ENCODE measurements around the gene FCN2.

FCN2 gene

GRCh38 chr9:134889386-134890154 is 9.0 kb downstream of the FCN2 start:
- no peak for DNase-seq

- no peak for DNase-seq
Measured at GRCh38 chr9:134890155-134890495, 9.5 kb downstream of the FCN2 start.

- DNase-seq: no peak
Measured at GRCh38 chr9:134891053-134891452, 10.4 kb downstream of the FCN2 start.

GRCh38 chr9:134891713-134892112 is 11.1 kb downstream of the FCN2 start:
- DNase-seq: no peak

- DNase-seq: no peak
Measured at GRCh38 chr9:134892221-134892620, 11.6 kb downstream of the FCN2 start.

- DNase-seq: no peak
Measured at GRCh38 chr9:134892820-134893420, 12.3 kb downstream of the FCN2 start.

GRCh38 chr9:134894136-134894860 is 13.7 kb downstream of the FCN2 start:
- no peak for DNase-seq

- DNase-seq: no peak
Measured at GRCh38 chr9:134895097-134895496, 14.5 kb downstream of the FCN2 start.

- no peak for DNase-seq
Measured at GRCh38 chr9:134895567-134895907, 14.9 kb downstream of the FCN2 start.

- peak; percentile 53 for DNase-seq
Measured at GRCh38 chr9:134895908-134896833, 15.6 kb downstream of the FCN2 start.

GRCh38 chr9:134896834-134897583 is 16.4 kb downstream of the FCN2 start:
- DNase-seq: no peak

- DNase-seq: no peak
Measured at GRCh38 chr9:134897584-134898170, 17.1 kb downstream of the FCN2 start.

- no peak for DNase-seq
Measured at GRCh38 chr9:134898319-134898718, 17.7 kb downstream of the FCN2 start.

- no peak for DNase-seq
Measured at GRCh38 chr9:134899168-134899567, 18.6 kb downstream of the FCN2 start.

- DNase-seq: no peak
Measured at GRCh38 chr9:134899818-134900217, 19.2 kb downstream of the FCN2 start.

GRCh38 chr9:134902936-134903335 is 22.3 kb downstream of the FCN2 start:
- DNase-seq: no peak

GRCh38 chr9:134908524-134909309 is 28.1 kb downstream of the FCN2 start:
- DNase-seq: no peak

- no peak for DNase-seq
Measured at GRCh38 chr9:134909511-134910481, 29.2 kb downstream of the FCN2 start.

- DNase-seq: no peak
Measured at GRCh38 chr9:134912126-134912840, 31.7 kb downstream of the FCN2 start.
